NCI-H2107 (cell line): ENCODE measurements around the gene DCAF11.

Experiments
- DNase-seq: peaks from one replicate; lab custom pipeline; 2025; lab: John Stamatoyannopoulos, UW

The DCAF11 gene

DNA sequence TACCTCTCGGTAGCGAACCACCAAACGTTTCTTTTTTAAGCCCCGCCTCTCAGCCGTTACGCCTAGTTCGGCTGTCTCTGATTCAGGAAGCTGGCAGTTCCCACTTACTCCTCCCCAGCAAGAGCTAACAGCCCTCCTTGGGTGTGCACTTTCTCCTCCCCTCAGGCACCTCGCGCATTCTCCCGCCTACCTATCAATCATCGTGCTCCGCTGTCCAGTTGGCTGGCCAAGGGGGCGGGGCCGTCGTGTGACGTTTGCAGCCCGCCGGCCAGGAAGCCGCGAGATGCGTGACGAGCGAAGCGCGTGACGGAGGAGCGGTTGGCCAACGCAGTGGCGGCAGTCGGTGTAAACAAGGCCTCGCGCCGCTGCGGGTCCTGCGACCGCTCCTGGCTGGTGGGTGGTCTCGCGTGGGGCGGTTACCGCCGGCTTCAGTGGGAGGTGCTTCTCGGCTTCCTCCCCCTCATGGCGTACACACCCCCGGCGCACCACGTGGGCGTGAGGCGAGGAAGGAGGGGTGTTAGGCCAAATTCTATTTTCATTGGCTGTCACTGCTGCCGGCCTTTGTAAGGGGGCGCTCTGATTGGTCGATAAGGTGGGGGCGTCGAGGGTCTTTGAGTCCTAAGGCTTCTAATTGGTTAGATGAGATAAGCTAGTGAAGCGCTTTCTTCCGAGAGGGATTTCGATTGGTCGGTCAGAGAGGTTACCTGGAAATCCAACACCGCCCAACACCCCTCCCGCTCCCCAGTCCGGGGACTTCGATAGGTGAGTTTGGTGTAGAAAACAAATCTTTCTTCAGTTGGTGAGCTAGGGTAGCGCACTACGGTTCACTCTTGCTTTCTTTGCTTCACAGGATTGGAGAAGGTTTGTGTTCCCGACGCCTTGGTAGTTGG is at the start of gene DCAF11, which contains the start of gene NRL:
Gene DCAF11, plus strand, starts transcription at position 246 of the 890 bp plus-strand sequence. CDS start 818 bp downstream, outside the sequence.
Gene NRL, minus strand, starts transcription at position 418 of the 890 bp plus-strand sequence. CDS start 32,101 bp downstream, outside the sequence.
- DNase-seq, result peak; percentile 100

DNA sequence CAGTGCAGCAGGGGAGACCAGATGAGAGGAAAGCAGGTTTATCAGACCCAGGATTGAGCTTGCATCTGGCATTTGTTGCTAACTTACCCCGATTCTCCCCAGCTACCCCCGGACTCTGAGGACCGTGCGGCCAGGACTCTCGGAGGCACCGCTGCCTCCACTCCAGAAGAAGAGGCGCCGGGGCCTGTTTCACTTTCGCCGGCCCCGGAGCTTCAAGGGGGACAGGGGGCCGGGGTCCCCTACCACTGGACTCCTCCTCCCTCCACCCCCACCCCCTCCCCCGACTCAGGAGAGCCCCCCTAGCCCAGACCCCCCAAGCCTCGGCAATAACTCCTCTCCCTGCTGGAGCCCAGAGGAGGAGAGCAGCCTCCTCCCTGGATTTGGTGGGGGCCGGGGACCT is 49.7 kb upstream of the DCAF11 start:
- DNase-seq, result no peak

GRCh38 chr14:24065408-24065807 is 49.2 kb upstream of the DCAF11 start:
- no peak for DNase-seq

DNA sequence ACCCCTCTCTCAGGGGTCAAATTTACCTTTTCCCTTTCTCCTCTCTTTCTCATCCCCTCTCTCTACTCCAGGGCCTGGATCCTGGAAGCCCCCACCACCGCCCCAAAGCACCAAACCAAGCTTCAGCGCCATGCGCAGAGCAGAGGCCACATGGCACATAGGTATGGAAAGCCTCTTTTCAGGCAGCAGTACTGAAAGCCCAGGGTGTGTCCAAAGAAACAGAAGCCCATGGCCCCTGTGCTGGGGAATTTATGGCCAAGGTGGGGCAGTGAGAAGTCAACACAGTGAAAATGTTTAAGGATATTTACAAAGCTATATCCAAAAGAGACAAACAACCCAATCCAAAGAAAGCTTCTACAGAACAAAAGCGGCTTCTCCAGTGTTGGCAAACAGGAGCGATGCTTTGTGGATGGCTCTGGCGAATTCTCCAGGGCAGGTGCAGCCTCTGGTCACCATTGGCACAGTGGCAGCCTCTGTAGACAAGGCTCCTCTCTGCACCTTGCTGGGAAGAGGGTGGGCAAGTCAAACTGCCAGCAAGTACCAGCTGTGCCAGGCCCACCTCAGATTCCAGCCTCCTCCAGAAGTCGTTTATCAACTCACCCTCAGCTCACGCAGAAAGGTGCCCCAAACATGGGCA is 48.0 kb upstream of the DCAF11 start:
- no peak for DNase-seq

DNA sequence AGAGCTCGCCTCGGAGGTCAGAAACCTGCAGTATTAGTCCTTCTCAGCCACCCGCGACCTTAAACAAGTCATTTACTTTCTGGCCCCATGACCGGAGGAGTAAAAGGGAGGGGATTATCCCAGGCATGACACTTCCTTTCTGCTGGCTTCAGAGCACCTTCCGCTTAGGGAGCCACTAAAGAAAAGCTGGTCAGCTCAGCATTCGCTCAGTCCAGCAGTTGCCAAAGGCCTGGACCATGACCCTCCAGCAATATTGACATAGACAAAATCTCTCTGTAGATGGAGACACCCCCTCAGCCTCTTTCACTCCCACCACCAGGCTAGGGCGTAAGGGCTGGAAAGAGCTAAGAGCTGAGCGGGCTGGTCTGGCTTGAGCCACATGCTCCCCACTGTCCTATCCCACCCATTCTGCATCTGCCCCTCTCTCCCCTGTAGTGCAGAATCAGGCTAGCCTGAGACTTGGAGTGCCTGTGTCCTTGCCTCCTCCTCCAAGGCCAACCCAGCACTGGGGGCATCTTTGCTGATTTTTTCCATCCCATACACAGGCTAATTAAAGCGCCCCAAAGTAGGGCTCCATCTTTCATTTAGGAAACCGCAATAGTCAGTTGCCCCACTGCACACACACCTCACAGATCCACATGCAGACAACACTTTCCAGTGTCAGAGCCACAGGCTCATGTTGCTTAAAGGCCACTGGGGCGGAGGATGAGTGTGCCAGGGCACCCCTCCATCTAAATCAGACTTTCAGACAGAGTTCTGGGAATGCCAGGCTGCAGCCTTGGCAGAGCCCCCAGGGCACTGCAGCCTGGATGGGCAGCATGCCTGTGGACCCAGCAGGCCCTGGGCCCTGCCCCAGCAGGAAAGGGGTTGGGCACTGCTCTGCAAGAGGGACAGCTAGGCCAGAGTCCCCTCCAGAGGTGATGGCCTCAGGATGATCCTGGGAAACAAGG is 47.2 kb upstream of the DCAF11 start:
- no peak for DNase-seq

- no peak for DNase-seq
Measured at GRCh38 chr14:24068711-24069410, 45.7 kb upstream of the DCAF11 start.

GRCh38 chr14:24069411-24069735 is 45.2 kb upstream of the DCAF11 start:
- no peak for DNase-seq

DNA sequence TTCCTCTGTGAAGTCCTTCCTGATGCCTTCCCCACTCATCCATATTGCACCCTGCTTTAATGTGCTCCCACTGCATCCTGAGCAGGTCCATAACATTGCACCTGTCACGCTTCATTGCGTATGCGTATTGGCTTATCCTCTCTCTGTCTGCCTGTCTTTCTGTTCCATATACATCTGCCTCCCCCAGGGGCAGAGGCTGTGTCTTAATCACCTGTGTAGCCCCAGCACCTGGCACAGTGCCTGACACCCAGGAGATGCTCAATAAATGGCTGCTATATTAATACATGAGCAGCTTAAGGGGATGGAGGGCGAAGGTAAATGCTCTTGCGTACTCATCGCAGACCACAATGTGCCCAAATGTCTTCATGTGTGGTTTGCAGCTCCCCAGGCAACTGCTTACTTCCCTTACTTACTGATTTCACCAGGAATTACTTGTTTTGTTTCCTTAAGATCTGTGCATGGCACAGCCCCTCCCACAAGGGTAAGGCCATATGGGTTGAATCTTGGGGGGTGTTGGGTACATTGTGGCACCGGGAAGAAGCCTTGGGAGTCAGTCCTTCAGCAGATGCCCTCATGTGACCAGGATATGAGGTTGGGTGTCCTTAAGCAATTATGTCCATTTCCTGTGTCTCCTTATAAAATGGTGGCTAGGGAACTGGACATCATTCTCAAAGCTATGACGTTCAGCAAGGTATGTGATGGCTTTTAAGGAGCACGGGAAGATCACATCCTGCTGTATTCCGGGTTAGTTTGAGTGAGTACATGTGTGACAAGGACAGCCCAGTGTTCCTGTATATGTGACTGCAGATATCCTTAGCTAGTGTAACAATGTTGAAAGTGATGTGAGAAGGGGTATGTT is 44.1 kb upstream of the DCAF11 start:
- no peak for DNase-seq

DNA sequence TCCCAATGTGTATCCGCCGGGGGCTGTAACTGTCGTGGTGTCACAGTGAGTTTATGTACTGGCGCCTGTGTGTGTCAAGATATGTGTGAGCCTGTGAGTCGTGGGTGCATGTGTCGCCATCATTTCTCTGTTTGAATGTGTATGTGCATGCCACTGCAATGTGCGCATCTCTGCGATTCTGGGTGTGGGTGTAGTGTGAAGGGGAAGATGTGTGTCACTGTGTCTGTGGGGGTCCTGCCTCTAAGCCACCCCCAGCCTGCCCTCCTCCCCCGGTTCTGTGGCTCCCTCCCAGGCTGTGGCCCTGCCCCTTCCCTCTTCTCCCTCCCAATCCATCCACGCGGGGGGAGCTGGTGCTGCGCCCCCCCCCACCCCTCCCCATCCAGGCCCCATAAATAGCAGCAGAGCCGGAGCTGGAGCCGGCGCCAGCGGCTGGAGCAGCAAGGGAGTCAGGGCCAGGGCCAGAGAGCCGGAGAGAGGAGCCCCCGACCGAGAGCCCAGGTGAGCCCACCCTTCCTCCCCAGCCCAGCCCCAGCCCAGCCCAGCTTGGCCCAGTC is 43.4 kb upstream of the DCAF11 start, which contains the start of gene CPNE6:
Gene CPNE6, plus strand, starts transcription at position 419 of the 554 bp plus-strand sequence. CDS start 1,375 bp downstream, outside the sequence.
- DNase-seq, result no peak

DNA sequence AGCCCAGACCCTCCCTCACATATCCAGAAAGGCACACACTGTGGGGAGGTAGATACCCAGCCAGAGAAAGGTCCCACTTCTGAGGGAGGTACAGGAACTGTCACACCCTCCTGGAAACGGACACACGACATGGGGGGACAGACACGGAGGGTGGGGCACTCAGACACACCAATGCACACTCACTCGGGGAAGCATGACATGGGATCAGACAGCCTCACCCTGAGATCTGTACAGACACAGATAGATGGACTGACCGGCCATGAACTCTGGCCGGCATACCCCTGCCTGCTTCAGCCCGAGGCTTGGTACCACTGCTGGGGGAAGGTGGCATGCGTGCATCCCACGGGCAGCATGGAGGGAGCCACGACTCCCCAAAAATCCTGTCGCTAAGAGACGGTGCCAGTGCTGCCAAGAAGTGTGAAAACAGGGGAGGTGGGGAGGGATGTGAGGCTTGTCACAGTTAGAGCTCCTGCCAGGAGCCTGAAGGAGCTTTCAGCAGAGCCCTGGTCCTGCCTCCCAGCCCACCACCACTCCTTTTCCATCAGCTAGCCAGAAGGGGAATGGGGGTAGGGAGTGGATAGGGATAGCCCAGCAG is 42.6 kb upstream of the DCAF11 start:
- DNase-seq, result no peak

DNA sequence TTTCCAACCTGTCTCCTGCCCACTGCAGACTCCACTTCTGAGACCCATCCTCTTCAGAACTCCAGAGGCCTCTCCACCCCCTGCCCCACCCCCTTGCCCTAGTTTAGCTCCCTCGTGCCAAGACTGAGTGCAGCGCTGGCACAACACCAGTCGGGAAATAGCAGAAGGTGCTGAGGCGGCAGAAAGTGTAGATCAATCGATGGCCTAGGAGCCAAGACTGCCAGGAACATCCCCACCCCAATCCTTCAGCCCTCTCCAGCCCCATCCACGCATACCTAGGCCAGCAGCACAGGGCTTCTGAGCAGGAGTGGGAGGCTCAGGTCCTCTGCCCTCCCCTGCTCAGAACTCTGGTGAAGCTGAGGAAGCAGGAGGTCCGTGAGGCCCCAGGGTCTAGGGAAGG is 42.1 kb upstream of the DCAF11 start:
- no peak for DNase-seq

- DNase-seq, result no peak
Measured at GRCh38 chr14:24072881-24073877, 41.4 kb upstream of the DCAF11 start.

- DNase-seq, result no peak
Measured at GRCh38 chr14:24074625-24075484, 39.7 kb upstream of the DCAF11 start.

DNA sequence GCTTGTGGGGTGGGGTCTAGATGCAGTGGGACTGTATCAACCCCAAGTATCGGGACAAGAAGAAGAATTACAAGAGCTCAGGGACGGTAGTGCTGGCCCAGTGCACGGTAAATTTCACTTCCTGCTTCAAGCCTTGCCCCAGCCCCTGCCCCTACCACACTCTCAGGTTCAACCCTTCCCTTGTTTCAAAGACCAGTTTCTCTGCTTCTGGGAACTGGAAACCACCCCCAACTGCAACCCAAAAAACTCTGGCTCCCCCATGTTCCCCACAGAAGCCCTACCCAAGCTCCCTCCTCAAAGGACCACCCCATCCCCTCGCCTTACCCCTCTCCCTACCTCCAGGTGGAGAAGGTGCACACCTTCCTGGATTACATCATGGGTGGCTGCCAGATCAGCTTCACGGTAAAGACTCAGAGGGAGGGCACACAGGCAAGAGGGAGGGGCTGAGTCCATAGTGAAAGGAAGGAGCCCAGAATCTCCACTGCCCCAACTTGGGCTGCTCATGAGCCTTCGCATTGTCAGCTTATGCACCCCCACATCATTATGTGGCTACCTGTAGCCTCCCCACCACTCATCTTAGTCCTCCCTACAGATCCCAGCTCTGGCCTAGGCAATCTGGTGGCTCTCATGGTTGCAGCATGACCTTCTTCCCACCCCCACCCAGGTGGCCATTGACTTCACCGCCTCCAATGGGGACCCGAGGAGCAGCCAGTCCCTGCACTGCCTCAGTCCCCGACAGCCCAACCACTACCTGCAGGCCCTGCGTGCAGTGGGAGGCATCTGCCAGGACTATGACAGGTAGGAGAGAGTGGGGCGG is 38.9 kb upstream of the DCAF11 start:
- no peak for DNase-seq

GRCh38 chr14:24076302-24076601 is 38.3 kb upstream of the DCAF11 start:
- no peak for DNase-seq

- no peak for DNase-seq
Measured at GRCh38 chr14:24077086-24077485, 37.5 kb upstream of the DCAF11 start.

DNA sequence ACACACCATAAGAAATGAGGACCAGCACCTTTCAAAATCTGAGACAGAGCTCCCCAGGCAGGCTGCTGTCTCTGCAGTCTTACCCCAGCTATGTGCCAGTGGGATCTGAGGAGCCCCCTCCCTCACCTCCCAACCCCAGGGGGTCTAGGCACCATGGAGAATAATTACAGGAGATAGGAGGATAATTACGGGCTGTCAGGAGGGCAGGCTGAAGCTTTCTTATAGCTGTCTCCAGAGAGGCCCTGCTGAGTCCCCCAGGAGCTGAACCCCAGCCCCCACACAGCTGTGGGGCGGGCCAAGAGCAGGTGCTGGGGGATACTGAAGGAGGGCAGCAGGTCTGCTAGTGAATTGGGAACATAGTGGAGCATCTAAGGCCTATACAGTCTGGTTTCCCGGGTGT is 36.4 kb upstream of the DCAF11 start:
- DNase-seq, result no peak
